Aortic smooth muscle cell (primary cell): ENCODE results near the gene PDCD2L. TPM values are rescaled to one million over a fixed set of nuclear protein-coding genes. Genes with fewer than 3 reads are reported as not detected.

Experiments used
- total RNA-seq: library from RNA; depleted of rRNA; stranded (reverse); fragments of >200 nt; gene quantifications from 2 replicates; pipeline ENCODE4 v1.2.3, GENCODE V29; 2014

Gene PDCD2L, protein sequence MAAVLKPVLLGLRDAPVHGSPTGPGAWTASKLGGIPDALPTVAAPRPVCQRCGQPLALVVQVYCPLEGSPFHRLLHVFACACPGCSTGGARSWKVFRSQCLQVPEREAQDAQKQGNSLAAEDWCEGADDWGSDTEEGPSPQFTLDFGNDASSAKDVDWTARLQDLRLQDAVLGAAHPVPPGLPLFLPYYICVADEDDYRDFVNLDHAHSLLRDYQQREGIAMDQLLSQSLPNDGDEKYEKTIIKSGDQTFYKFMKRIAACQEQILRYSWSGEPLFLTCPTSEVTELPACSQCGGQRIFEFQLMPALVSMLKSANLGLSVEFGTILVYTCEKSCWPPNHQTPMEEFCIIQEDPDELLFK
- total RNA-seq, result 5.7 and 6.8 TPM in 2 replicates

DNA sequence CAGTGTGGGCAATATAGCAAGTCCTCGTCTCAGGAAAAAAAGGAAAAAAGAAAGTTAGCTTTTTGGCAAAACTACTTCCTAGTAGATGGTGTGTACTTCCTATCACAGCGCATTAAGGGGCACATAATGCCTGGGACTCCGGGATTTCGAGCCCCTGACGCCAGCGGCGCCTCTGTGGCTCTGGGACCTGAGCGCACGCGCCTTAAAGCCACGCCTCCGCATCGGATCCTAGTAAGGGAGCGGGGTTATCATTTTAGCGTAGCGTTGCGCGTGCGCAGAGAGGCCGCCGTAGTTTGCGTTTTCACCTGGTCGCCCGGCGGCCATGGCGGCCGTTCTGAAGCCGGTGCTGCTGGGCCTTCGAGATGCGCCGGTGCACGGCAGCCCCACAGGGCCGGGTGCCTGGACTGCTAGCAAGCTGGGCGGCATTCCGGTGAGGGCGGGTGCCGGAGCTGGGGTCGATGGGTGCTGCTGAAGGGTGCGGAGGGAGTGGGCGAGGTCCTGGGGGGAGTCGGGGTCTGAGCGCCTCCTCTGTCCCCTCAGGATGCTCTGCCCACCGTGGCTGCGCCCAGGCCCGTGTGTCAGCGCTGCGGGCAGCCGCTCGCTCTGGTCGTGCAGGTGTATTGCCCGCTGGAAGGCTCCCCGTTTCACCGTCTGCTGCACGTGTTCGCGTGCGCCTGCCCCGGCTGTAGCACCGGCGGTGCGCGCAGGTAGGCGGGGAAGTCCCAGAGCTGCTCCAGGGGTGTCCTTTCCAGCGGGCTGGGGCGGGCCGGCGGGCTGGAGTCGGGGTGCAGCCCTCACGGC is at the start of gene PDCD2L:
Gene PDCD2L, plus strand, starts transcription at position 291 of the 801 bp plus-strand sequence. Its CDS starts 32 bp downstream, at position 323.

DNA sequence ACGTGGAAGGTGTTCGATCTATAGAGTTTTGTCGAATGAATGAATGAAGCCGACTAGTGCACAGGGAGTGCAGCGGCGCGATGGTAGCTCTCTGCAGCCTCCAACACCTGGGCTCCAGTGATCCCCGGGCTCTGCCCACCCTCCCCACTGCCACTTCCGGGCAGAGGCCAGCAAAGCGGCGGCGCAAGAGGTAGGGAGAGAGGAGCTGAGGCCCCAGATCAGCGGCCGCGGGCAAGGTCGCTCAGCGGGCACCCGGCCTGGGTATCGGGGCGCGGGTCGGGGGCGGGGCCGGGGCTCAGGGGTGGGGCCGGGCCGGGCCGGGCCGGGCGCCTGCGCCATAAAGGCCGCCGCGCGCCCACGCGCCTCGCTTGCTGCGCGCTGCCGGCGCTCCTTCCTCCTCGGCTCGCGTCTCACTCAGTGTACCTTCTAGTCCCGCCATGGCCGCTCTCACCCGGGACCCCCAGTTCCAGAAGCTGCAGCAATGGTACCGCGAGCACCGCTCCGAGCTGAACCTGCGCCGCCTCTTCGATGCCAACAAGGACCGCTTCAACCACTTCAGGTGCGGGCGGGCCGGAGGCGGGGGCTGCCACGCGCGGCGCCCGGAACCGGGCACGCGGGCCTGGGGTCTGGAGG is 39.3 kb upstream of the PDCD2L start, which contains the start of gene GPI:
Gene GPI, plus strand, starts transcription at position 367 of the 633 bp plus-strand sequence. Its CDS starts 71 bp downstream, at position 438.

Other genes starting within 250 kb of the PDCD2L start
- 75.6 and 94.3 TPM in 2 replicates for gene LSM14A, start 231.9 kb upstream of the PDCD2L start, total RNA-seq
- 11.6 and 15.9 TPM in 2 replicates for gene GARRE1, start 149.8 kb upstream of the PDCD2L start, total RNA-seq
- 112 and 129 TPM in 2 replicates for gene GPI, start 39.2 kb upstream of the PDCD2L start, total RNA-seq
- 110 and 157 TPM in 2 replicates for gene UBA2, start 24.0 kb downstream of the PDCD2L start, total RNA-seq
- gene WTIP, start 77.4 kb downstream of the PDCD2L start, total RNA-seq, result 30.1 and 49.0 TPM in 2 replicates